GM21360 (cell line): ENCODE data around the gene NHS.
"Not testable (repeated sequence)": the region's sequence is repeated elsewhere in the genome, so short reads cannot be mapped to it uniquely, and the experiment has no call there.

Source experiments
- ATAC-seq: cut with Tn5 transposase; IDR thresholded peaks from one replicate; pipeline ENCODE4 v1.9.1; 2021; ENCODE audit warnings: mild to moderate bottlenecking, moderate library complexity; ENCODE audit not compliant: unreplicated experiment

The NHS gene

DNA sequence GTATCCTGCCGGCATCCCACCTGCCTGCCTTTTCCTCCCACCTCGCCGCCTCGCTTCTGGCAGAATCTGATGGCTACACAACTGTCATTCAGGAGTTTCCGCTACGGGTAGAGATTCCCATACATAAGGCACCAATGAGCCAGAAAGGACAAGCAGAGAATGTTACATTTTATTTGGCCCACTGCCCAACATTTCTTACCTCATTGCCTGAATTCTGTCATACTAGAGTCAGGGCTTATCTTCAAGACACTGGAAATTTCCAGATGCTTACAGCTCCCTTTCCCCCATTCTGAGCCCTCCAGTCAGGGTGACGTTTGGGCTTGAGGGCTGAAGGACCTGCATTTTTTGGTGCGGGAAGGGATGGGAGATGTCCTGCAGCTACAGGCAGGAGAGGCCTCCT, 113.0 kb downstream of the NHS start:
- no peak for ATAC-seq

DNA sequence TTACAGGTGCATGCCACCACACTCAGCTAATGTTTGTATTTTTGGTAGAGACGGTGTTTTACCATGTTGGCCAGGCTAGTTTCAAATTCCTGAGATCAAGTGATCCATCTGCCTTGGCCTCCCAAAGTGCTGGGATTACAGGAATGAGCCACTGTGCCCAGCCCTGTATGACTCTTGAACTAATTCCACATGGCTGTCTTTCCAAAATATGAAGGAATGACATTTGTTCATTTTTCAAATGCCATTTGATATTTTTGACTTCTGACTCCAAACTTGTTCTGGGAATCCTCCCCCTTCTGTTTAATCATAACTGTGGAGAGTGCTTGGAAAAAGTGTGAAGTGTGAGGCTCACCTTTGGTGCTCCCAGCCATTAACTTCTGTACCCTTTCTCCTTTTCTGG, 119.2 kb downstream of the NHS start:
- ATAC-seq: no peak

DNA sequence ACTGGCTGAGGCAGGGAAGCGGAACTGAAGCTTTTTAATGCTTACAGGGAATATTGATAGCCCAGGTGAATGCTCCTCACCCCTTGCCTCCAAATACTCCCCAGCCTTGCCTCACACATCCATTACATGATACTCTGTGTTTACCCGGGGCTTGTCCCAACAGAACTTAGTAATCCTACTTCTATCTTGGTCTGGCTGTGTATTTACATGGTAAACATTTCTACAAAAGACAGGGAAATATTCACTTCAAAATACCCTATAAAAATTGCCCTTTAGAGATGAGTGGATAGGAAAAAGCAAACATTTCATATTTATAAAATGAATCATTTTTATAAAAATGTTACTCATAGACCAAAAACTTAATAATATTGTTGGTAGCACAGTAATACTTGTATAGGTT, 120.1 kb downstream of the NHS start:
- no peak for ATAC-seq

DNA sequence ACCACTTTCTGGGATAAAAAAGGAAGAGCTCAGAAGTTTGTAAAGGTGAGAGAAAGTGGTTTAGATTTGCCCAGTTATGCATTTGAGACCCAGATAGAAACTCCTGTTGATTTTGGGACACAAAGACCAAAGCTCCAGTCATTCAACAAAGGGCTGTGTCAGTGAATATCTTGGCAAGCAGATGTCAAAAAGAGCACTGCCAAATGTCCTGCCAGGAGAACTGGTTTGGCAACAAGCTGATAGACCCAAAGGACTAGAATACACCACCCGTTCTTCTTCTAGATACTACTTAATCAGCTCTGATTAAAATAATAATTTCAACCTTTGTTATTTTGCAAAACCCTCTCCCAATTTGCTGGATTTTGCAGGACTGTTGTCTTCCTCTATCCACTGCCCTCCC, 121.4 kb downstream of the NHS start:
- no peak for ATAC-seq

DNA sequence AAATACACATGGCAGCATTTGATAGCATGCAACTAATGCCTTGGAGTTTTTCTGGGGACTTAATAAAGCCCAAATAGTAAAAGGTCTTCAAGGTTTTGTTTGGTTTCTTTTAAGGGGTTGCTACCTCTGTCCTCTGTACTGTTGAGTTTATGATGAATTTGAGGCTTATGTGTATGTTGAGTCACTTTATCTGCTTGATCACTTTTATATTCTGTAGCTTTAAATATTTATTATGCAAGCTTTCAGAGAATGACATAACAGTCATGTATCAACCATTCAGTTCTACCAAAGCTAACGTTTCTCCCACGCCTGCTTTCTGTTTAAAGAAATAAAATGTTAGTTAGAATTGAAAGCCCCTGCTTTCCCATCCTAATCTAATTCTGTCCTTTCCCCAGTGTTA, 122.2 kb downstream of the NHS start:
- no peak for ATAC-seq

DNA sequence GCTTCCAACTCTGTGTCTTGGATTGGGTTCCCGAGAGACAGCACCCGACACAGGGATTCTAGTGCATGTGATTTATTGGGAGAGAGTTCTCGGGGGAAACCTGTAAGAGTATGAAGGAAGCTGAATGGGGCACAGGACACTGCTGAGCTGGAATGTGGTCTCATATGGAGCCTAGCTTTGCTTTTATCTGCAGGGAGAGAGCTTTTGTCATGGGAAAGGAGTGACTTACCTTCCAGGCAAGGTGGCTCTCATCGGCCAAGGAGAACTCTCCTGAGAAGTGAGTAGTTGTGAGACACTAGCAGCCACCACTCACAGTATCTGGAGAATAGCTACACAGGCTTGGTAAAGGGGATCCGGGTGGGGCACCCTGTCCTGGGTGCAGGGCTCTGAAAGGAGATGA, 124.5 kb downstream of the NHS start:
- ATAC-seq: no peak

DNA sequence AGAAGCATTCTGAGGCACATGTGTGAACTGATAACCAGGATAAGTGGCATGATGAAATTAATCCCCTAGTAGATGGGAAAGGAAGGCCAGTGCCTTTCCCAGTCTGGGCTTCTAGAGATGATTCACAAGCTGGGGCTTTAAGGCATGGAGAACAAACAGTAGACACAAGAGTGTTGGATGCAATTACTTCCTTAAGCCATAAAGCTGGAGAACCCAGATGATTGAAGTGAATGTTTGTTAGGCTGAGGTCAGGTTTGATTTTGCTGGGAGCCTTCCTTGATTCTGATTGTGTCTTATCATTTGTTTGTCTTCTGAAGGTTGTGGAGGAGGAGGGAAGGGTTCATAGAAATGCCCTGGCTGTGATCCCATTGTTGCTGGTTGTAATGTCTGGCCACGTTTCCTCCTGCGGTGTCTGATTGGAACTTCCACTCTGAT, 125.2 kb downstream of the NHS start:
- ATAC-seq: no peak

DNA sequence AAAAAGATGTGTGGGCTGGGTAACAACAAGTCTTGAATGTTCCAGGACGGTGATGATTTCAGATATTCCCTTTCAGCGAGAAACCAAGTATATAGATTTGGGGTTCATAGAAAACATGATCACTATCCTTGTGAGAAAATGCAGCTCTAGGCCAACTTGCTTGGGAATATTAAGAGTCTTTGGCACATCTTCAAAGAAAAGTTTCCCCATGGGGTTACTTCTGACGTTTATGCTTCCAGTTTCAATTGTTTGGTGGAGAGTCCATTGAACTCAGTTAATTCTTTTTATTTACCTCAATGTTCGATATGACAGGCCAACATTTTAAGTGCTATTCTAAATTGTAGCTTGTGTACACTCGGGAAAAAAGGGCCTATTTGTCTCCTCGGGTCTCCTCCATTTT, 126.7 kb downstream of the NHS start:
- ATAC-seq: no peak

DNA sequence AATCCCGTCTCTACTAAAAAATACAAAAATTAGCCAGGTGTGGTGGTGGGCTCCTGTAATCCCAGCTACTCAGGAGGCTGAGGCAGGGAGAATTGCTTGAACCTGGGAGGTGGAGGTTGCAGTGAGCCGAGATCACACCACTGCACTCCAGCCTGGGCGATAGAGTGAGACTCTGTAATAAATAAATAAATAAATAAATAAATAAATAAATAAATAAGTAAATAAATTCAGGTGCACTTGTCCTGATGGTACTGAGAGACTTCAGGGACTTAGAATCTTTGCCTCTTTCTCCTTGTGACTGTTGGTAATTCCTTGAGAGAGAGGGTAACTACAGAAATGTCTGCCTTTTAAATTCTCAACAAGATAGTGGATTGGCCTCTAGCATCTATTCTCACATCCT, 131.4 kb downstream of the NHS start:
- ATAC-seq: not testable (repeated sequence)

DNA sequence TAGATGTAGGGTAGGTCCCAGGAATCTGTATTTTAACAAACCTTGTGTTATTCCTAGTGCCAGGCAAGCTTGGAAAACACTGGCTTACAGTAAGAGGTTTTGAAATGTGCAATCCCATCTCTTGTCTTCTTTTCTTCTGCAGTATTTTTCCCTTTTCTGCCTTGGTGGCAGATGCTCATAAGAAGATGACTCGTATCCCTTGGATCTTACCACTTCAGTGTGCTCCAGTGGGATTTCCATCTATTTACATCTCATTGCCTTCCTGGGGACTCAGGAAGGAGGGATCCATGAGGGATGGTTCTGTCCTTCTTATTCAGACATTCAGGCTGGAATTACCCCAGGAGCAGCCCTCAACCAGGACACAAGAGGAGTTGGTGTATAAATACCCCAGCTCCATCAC, 136.6 kb downstream of the NHS start:
- no peak for ATAC-seq

DNA sequence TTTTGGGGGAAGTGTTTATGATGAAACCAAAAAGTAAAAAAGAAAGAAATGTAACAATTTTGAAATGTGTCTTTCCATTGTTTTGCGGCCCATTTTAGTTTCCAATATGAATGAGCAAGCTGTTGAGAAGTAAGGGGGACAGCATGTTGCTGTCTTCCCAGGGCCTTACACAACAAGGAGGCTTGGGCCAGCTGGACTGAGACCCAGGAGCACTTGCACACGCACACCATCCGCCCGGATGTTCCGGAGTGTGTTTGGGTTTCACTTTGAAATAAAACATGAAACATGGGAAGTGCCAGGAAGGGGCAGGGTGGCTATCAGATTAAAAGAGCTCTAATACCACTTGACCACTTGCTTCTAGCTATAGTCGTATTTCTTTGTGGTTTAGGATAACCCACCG, 144.4 kb downstream of the NHS start:
- ATAC-seq: no peak

DNA sequence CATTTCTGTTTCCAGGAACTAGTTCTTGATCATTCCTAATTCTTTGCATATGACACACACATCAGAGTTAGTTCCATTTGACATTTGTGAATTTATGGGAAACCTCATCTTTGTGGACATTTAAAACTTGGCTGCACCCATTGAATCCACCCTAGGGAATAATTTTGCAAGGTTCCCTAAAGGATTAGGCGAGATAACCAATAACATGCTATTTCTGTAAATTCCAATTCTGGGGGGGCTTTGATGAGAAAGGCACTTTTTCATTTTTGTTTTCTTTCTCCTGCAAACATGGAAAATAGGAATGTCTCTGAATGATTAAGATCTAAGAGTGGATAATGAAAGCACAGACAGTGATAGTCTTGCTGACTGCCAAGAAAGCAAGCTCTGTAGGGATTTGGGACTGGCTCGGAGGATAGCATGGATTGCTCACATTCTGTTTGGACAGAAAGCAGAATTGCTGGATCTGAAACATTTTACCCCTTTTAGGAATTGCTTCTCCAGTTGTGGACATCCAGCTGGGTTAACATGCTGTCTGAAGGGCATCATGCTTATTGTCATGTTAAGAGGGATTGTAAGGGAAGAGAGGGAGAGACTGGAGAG, 145.1 kb downstream of the NHS start:
- ATAC-seq: no peak

DNA sequence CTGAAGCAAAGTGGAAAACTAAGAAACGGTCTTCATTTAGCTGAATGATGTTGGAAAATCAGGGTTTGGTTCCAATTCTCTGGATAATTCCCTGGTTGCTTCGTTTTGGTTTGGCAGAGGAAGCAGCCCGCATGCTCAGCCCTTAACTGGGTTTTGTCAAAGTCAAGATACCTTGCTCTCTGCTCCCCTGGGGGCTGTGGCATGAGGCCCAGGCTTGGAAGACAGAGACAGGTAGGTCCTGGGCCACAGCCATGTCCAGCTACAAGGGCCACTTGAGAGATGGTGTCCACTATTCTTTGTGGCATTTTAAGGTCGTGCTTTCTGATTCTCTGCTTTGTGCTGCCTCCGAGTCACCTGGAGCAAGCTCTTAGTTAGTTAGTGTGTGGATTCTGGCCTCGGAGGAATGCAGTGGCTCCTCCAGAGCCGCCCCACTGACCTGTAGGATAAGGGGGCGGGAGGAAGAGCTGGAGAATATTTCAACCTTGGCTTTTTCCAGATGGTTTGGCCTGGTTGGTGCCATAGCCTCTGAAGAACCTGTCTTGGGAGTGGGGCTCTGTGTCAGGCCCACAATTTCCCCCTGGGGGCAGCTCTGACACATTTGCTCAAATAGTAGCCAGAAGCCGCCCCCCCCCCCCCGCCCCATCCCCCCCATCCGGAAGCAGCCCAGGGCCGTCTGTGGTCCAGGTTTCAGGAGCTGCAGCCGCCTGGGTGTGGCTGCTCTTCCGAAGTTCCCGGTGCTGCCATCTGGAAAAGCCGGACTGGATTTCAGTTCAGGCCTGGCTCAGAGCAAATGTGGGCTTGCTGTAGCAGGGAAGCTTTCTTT, 147.1 kb downstream of the NHS start:
- ATAC-seq: no peak

DNA sequence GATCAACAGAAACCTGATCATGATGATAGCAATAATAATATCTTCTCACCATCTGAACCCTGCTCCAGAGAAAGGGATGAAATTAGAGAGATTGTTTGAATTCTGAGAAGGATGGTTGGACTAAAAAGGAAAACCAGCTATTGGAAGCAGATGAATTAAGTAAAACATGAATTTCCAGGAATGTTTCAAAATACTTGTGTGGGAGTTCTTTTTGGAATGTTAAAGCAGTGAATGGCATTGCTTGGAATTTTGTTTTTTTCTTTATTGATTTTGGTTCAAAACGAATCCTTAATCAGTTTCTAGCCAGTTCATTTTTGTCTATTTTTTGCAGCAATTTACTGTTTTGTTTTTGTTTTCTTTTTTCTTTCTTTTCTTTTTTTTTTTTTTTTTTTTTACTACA, 150.3 kb downstream of the NHS start:
- no peak for ATAC-seq

DNA sequence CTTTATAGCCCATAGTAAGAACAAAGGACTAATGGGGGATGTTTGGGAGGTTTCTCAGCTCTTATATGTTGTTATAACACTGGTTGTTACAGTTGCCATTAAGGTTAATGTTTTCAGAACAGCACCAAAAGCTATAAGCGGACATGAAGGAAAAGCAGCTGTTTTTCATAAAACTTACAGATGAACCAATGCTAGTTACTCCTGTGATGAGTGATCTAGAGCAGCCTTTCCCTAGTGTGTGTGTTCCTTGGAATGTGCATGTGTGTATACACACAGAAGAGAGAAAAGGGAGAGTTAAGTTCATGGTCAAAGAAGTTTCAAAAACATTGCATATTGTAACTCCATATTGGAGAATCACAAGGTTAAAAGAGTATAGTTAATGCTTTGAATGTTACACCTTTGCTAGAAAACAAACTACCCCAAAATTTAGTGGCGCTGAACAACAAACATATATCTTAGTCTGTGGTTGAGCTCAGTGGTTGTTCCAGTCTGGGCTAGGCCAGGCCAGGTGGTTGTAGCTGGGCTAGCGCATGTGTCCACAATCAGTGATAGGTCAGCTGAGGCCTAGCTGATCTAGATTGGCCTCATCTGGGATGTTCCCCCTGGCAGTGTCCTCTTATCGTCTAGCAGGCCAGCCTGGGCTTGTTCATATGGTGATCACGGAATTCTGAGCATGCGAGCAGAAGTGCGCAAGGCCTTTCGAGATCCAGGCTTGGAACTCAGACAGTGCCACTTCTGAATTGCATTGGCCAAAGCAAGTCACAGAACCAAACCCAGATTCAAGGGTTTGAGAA, 151.0 kb downstream of the NHS start:
- ATAC-seq: no peak

DNA sequence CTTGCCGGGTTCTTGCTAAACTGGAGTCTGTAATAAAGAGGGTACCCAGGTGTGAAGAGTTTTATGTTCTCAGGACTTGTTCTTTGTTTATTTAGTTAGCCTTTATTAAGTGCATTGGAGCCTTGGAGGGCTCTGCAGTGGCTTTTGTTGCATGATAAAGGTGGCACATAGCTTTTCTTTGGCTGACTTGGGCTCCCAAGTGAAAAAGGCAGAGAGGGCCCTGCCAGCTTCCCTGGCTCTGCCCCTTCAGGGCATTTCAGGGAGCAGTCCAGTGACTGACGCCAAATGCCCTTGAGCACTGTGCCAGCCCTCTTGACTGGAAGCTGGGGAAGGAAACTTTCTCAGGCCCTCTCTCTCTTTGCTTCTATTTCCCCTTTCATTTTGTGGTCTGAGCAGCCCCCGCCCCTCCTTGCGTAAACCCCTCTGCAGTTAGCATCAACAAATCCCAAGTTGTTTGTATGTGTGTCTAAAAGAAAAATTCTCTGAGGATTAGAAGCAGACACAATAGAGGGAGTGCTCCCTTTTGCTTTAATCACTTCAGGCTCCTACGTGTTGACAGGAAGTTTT, 152.2 kb downstream of the NHS start:
- no peak for ATAC-seq

DNA sequence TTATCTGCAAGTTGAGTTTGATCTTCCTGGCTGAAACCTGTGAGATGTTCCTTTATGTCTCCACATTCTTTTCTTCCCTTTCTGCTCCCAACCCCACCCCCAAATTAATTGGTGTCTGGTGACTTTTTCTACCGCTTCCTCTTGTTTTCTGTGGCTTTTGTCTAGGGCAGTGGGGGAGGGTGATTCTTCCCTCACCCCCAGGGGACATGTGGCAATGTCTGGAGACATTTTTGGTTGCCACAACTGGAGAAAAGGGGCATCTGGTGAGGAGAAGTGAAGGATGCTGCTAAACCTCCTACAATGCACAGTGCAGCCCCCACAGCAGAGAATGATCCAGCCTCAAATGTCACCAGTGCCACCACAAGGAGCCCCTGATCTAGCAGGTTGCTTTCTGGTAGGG, 152.9 kb downstream of the NHS start:
- no peak for ATAC-seq

DNA sequence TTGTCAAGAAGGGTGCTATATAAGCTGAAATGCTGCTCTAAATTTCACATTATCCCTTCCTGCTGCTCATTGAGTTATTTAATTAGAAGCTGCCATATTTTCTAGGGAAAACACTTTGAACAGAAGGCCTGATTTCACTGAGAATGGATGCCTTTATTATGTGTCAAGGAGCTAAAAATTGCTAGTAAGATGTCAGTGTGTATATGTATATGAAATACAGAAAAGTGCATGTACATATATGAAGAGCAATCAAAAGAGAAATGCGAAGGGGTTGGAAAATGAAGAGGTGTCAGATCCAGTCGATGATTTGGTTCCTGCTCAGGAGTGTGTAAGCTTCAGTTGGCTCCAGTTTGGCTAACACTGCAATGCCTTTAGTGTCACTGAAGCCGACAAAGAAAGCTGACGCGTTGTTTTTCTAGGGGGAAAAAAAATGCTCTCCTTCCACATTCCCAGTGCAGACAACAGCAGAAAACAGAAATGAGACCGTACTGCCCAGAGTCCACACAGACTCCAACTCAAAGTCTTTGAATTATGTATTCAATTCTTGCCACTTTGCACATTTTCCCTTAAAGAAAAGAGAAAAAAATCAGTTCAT, 154.2 kb downstream of the NHS start:
- no peak for ATAC-seq

DNA sequence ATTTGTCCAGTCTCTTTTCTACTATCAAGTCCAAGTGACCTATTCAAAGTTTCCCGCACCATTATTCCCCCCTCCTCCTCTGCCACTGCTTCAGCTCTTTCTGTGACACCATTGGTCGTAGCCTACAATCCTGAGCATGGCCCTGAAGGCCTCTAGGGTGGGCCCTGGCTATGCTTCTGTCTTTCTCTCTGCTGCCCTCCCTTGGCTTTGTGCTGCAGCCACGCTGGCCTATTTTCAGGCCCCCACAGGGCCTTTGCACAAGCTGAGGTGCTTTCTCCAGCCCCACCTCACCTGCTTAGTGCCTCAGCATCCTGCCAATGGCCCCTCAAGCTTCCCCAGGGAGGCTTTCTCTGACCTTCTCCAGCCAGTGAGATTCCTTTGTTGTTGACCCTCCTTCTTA, 156.5 kb downstream of the NHS start:
- ATAC-seq: no peak

DNA sequence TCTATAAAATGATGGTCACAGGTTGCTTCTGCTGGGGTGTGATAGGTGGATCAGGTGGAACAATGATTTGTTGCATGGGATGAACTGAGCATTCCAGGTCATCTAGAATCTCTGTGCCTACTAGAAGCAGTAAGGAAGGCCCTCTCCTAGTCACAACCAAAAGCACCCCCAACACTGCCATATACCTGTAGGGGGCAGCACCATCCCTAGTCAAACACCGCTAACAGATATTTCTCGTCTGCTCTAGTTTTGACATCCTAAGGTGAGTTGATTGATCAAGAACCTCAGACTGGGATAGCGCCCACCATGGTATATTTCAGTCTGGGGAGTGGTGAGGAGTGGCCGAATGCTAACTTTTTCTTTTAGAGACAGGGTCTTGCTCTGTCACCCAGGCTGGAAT, 160.2 kb downstream of the NHS start:
- no peak for ATAC-seq

DNA sequence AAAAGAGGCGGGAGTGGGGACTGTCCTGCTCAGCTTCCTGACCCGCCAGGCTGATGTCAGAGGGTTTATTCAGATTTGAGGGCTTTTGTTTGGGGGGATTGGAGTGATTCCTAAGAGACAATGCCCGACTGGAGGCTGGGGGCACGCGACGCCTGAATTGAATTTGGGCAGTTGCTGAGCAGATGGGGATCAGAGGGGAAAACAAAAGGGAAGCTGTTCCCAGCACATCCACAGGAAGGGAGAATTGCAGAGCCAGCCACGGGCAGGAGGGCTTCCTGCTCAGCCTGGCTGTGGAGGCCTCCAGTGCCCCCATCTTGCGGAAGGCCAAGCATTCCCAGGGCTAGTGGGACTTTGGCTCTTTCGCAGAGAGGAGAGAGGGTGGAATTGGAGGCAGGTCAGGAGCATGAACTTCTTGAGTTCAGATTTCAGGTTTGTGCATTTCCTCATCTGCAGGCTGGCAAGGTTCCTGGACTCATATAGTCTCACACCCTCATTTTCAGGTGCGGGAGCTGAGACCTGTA, 162.8 kb downstream of the NHS start:
- no peak for ATAC-seq
